ENCODE measurements around the gene ZNF398. TPM values are rescaled to one million over a fixed set of nuclear protein-coding genes. Genes with fewer than 3 reads are reported as not detected.

ZNF398 gene, protein sequence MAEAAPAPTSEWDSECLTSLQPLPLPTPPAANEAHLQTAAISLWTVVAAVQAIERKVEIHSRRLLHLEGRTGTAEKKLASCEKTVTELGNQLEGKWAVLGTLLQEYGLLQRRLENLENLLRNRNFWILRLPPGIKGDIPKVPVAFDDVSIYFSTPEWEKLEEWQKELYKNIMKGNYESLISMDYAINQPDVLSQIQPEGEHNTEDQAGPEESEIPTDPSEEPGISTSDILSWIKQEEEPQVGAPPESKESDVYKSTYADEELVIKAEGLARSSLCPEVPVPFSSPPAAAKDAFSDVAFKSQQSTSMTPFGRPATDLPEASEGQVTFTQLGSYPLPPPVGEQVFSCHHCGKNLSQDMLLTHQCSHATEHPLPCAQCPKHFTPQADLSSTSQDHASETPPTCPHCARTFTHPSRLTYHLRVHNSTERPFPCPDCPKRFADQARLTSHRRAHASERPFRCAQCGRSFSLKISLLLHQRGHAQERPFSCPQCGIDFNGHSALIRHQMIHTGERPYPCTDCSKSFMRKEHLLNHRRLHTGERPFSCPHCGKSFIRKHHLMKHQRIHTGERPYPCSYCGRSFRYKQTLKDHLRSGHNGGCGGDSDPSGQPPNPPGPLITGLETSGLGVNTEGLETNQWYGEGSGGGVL
- total RNA-seq (1 to 10 TPM; 5.0 to 8.0 (median 5.9) TPM), polyA plus RNA-seq (1 to 10 TPM; 2.4 to 2.8 TPM)

DNA sequence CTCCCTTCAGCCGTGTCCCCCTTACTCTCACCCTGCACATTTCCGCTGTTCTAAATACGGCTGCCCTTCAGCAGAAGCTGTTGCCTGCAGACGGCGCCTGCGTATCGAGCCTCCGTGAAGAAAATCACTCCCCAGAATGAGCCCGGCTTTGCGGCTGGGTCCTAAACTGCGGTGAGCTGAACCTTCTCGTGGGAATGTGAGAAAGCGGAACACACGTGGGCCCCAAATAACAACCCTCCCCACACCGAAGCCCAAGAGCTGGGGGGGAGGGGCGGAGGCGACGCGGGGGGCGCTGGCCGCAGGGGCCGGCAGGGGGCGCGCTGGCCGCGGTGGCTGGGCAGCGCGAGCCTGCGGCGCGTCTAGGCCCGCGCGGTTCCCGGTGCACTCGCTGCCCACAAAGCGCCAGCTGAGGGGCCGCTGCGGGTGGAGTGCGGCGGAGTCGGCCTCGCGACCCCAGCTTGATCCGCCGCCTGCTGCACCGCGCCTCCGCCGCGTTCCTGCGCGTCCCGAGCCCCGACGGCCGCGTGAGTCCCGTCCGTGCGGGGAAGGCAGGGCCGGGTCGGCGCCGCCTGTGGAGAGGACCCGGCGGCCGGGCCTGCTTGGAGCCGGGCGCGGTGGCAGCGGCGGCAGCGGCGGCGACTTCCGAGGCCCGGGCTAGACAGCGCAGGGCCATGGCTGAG is at the start of gene ZNF398:
Gene ZNF398, plus strand, starts transcription at position 382 of the 680 bp plus-strand sequence. Its CDS starts 290 bp downstream, at position 672.
- H3K27ac ChIP-seq: peak within 1 kb of the TSS; percentile 75 to 90 (median 86)
- H3K27me3 ChIP-seq: no peaks in the 10 kb centered on the region
- FAIRE-seq (no peak), DNase-seq (peak in 5 of 6 donors; percentile 63 to 90 (median 77)), ATAC-seq (peak; percentile 89 to 92 (median 91))
- intact Hi-C loops (cut with DNase I): no loop called here
- H3K36me3 ChIP-seq: no peaks in the 10 kb centered on the region
- peaks cover 0 to 32% (median 0%) of the 10 kb centered on the region in 3 donors for H3K4me1 ChIP-seq
- peak within 1 kb of the TSS; percentile 84 to 94 (median 88) for H3K4me3 ChIP-seq
- no peaks in the 10 kb centered on the region for H3K9me3 ChIP-seq
- TF ChIP-seq, protein P1, sequence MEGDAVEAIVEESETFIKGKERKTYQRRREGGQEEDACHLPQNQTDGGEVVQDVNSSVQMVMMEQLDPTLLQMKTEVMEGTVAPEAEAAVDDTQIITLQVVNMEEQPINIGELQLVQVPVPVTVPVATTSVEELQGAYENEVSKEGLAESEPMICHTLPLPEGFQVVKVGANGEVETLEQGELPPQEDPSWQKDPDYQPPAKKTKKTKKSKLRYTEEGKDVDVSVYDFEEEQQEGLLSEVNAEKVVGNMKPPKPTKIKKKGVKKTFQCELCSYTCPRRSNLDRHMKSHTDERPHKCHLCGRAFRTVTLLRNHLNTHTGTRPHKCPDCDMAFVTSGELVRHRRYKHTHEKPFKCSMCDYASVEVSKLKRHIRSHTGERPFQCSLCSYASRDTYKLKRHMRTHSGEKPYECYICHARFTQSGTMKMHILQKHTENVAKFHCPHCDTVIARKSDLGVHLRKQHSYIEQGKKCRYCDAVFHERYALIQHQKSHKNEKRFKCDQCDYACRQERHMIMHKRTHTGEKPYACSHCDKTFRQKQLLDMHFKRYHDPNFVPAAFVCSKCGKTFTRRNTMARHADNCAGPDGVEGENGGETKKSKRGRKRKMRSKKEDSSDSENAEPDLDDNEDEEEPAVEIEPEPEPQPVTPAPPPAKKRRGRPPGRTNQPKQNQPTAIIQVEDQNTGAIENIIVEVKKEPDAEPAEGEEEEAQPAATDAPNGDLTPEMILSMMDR (IDR thresholded peaks at IDR 0.05): peak; percentile 50 to 90 (median 71)
- 1% methylated on average over 47 to 79 of the region's 79 CpGs for WGBS, 2 donors

DNA sequence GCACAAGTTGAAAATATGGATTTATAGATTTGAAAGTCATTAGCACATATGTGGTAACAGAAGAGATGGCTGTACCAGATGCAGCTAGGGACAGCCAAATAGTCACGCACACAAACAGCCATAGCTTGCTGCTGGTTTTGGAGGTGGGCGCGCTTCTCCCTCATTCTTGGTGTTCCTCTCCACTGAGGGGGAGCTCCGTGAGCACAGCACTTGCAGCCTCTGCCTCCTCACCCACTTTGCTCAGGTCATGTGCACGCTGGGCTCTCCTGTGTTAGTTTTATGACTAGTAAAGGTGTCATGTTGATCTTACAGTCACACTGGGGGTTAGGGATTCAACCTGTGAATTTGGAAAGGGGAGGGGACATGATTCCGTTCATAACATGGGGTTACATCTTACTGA is 48.2 kb upstream of the ZNF398 start:
- FAIRE-seq: no peak
- 84 to 85% methylated on average over 6 of the region's 6 CpGs for WGBS, 2 donors
- DNase-seq: no peak
- no peak overlapping the region for H3K4me3 ChIP-seq
- TF ChIP-seq, protein P1 (IDR thresholded peaks at IDR 0.05): no peak
- ATAC-seq: no peak
- intact Hi-C loops (cut with DNase I): no loop called here
- H3K9me3 ChIP-seq: no peaks in the 10 kb centered on the region
- H3K4me1 ChIP-seq: no peaks in the 10 kb centered on the region
- no peak overlapping the region for H3K27ac ChIP-seq
- H3K36me3 ChIP-seq: no peaks in the 10 kb centered on the region
- no peaks in the 10 kb centered on the region for H3K27me3 ChIP-seq

DNA sequence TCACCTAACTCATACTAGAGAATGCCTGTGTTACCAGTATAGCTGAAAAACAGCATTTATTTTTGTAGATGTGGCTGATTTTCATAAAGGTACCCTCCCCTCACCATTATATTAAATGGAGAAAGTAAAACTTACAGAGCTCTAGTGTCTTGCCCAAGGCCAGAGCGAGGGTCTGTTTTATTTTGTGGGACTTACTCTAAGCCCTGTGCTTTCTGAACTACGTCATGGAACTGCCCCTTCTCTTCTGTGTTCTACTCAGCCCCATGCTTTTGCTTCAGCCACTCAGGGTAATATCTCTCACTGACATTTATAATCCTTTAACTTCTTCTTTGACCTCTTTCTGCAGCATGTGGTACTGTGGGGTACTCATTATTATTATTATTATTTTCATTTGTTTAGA is 46.4 kb upstream of the ZNF398 start:
- ATAC-seq (no peak), FAIRE-seq (no peak), DNase-seq (no peak)
- no peaks in the 10 kb centered on the region for H3K9me3 ChIP-seq
- H3K27me3 ChIP-seq: no peaks in the 10 kb centered on the region
- intact Hi-C loops (cut with DNase I): no loop called here
- no peak overlapping the region for H3K4me3 ChIP-seq
- H3K27ac ChIP-seq: no peak overlapping the region
- WGBS, 2 donors: 94 to 95% methylated on average over 2 of the region's 2 CpGs
- TF ChIP-seq, protein P1 (IDR thresholded peaks at IDR 0.05): no peak
- H3K4me1 ChIP-seq: no peaks in the 10 kb centered on the region
- H3K36me3 ChIP-seq: no peaks in the 10 kb centered on the region

DNA sequence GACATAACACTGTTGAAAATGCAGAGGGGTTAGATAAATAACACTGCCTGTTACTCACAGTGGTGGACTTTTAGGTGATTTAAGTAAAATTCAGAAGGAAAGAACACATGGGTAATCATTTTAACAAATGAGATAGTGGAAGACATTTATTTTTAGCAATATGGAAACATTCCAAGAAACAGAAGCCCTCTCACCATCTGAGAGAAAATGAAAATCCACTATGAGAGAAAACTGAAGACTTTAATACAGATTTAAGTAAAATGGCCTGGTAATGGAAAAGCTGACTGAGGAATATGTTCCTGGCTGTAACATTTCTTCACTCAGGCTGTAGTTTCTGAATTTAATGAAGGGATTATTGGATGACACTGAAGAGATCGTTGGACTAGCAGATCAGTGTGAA is 44.6 kb upstream of the ZNF398 start:
- DNase-seq: no peak
- no peaks in the 10 kb centered on the region for H3K27me3 ChIP-seq
- H3K4me1 ChIP-seq: no peaks in the 10 kb centered on the region
- FAIRE-seq: no peak
- no peak overlapping the region for H3K4me3 ChIP-seq
- intact Hi-C loops (cut with DNase I): no loop called here
- H3K27ac ChIP-seq: no peak overlapping the region
- WGBS, 2 donors: 64 to 71% methylated on average over 1 of the region's 1 CpG
- TF ChIP-seq, protein P1 (IDR thresholded peaks at IDR 0.05): no peak
- no peak for ATAC-seq
- H3K36me3 ChIP-seq: no peaks in the 10 kb centered on the region
- H3K9me3 ChIP-seq: no peaks in the 10 kb centered on the region
